Pancreas (tissue), 10 donors: ENCODE results near the gene RHOV. TPM values are rescaled to one million over a fixed set of nuclear protein-coding genes. Genes with fewer than 3 reads are reported as not detected.

ENCODE experiments used
- ATAC-seq, 4 donors: fragments of 200-7000 bp; cut with Tn5 transposase; one replicate each; pipeline versions ENCODE4 v1.8.0 to v1.9.1; 2020; ENCODE audit warnings: mild to moderate bottlenecking in 4 of 4, moderate library complexity in 4 of 4
- DNase-seq, 6 donors: peaks; one replicate each; pipeline ENCODE4 v3.0.0-alpha.2; 2020
- FAIRE-seq: peaks from 2 replicates; lab custom pipeline; 2012; peaks lifted over from hg19 to GRCh38; lab: Jason Lieb, UNC
- H3K27ac ChIP-seq, 4 donors: fragments of 200-600 bp; sonication (generic); 1 replicate in 3 of 4; 2 replicates in 1 of 4; pipeline versions ENCODE4 v1.5.0 to v1.8.0; 2020
- H3K27me3 ChIP-seq, 4 donors: fragments of 200-600 bp; one replicate each; pipeline ENCODE4 v1.8.0; 2021
- H3K36me3 ChIP-seq, 3 donors: fragments of 200-600 bp; sonication (generic) in 1 of 3; one replicate each; pipeline versions ENCODE4 v1.5.0 to v1.8.0; 2020 to 2021
- H3K4me1 ChIP-seq, 3 donors: fragments of 200-600 bp; one replicate each; pipeline ENCODE4 v1.8.0; 2021
- H3K4me3 ChIP-seq, 4 donors: fragments of 200-600 bp; sonication (generic) in 2 of 4; one replicate each; pipeline versions ENCODE4 v1.5.0 to v1.8.0; 2020 to 2021
- H3K9me3 ChIP-seq, 4 donors: fragments of 200-600 bp; one replicate each; pipeline ENCODE4 v1.8.0; 2021
- WGBS, 2 donors: extraction: QIAGEN DNeasy Blood & Tissue Kit; methylation state at CpG; one replicate each; pipeline ENCODE4 v1.1.7; 2013; 5-methylcytosine and 5-hydroxymethylcytosine counted together
- intact Hi-C, 3 donors: fragments of 100-400 bp; cut with DNase I; formaldehyde crosslinking; loops; one replicate each; pipeline versions ENCODE4 v1.11.1 to v1.14.2; 2022
- polyA plus RNA-seq, 2 donors: library from polyadenylated mRNA; stranded (reverse); fragments of 200-250 nt; gene quantifications; one replicate each; pipeline ENCODE4 v1.2.3, GENCODE V29; 2013
- total RNA-seq, 6 donors: library from RNA; stranded (reverse); fragmentation: NEBNext Ultra II Directional in 4 of 6; extraction: Animal tissue kit (Norgen Biotek cat#: 25700) in 4 of 6; gene quantifications; one replicate each; pipeline versions ENCODE4 v1.2.1 to v1.2.4, GENCODE V29; 2021 to 2023
- TF ChIP-seq, protein P1 (sequence below), 4 donors: fragments of 200-600 bp; sonication (generic) in 3 of 4; IDR thresholded peaks; one replicate each; pipeline versions ENCODE4 v1.5.0 to v1.8.0; 2021; ENCODE audit warnings: antibody characterized with exemption in 4 of 4
- donor health status: healthy with polysubstance abuse.
- donor health status: DM: no; HTN: no; CAD: no; lungs with moderate emphysema.
- donor health status: DM: no; HTN: no; CAD: no.
- donor health status: control.
- donor health status: control.
- donor health status: Bipolar disorder and iron deficiency.
- donor health status: DM: yes; HTN: yes; CAD: no.
- donor health status: DM: no; HTN: no; CAD: no.
- donor health status: DM: no; HTN: no; CAD: no.
- donor health status: DM: yes; HTN: yes; CAD: no.

RHOV gene
- total and polyA plus RNA-seq, 8 donors: 3.5 to 19.8 (median 10.9) TPM

DNA sequence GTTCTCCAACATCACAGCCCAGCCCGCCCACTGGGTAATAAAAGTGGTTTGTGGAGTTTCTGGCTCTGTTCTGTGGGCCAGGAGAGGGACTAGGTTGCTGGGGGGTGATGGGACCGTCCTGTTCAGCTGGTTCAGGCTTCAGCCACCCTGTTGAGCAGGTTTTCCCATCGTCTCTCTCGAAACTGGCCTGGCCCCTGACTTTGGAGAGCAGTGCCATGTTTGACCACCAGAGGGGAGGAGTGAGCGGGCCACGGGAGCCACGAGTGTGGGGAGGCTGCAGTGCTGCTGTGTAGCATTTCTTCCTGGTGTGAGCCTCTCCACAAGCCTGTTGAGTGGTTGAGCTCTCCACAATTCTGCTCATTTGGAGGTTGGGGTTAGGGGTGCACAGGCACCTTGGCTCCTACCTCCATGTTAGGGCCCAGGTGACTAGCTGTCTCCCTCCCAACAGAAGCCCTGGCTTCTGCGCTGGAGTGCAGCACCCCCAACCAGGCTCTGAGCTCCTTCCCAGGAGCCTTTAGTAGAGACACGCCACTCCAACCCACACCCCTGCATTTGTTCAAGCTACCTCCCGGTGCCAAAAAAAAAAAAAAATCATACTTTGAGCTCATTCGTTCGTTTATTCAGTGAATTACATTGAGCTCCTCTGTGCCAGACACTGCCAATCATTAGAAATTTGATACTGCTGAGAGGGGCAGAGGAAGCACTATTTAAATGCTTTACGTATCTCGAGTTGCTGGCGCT lies 16.3 kb downstream of the RHOV start:
- Histone ChIP-seq H3K4me3 (no peak overlapping the region), H3K27ac (peak overlapping the region in 3 of 4 donors; percentile 18 to 62 (median 55)), H3K27me3 (no peaks in the 10 kb centered on the region), H3K36me3 (peaks cover 0 to 42% (median 19%) of the 10 kb centered on the region in 3 donors), H3K9me3 (no peaks in the 10 kb centered on the region), H3K4me1 (peaks cover 6 to 28% (median 8%) of the 10 kb centered on the region in 3 donors)
- intact Hi-C loops: loop anchor here in 1 of 3 donors (5.0 kb wide), 1 partner anchor 35 kb away; the partner anchor contains the start of gene VPS18
- ATAC-seq: peak; percentile 83 to 91 (median 89)
- DNase-seq: peak; percentile 77 to 94 (median 90)
- no peak for FAIRE-seq
- TF ChIP-seq, protein P1, sequence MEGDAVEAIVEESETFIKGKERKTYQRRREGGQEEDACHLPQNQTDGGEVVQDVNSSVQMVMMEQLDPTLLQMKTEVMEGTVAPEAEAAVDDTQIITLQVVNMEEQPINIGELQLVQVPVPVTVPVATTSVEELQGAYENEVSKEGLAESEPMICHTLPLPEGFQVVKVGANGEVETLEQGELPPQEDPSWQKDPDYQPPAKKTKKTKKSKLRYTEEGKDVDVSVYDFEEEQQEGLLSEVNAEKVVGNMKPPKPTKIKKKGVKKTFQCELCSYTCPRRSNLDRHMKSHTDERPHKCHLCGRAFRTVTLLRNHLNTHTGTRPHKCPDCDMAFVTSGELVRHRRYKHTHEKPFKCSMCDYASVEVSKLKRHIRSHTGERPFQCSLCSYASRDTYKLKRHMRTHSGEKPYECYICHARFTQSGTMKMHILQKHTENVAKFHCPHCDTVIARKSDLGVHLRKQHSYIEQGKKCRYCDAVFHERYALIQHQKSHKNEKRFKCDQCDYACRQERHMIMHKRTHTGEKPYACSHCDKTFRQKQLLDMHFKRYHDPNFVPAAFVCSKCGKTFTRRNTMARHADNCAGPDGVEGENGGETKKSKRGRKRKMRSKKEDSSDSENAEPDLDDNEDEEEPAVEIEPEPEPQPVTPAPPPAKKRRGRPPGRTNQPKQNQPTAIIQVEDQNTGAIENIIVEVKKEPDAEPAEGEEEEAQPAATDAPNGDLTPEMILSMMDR (IDR thresholded peaks at IDR 0.05): peak; percentile 93 to 98 (median 94)
- WGBS, 2 donors: 16 to 19% methylated on average over 15 of the region's 15 CpGs

DNA sequence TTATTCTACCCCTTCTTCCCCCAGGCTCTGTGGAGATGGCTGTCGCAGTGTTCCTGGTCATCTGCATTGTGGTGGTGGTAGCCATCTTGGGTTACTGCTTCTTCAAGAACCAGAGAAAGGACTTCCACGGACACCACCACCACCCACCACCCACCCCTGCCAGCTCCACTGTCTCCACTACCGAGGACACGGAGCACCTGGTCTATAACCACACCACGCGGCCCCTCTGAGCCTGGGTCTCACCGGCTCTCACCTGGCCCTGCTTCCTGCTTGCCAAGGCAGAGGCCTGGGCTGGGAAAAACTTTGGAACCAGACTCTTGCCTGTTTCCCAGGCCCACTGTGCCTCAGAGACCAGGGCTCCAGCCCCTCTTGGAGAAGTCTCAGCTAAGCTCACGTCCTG lies 17.3 kb downstream of the RHOV start:
- no peaks in the 10 kb centered on the region for H3K27me3 ChIP-seq
- 65 to 68% methylated on average over 8 of the region's 8 CpGs for WGBS, 2 donors
- intact Hi-C loops: loop anchor here in 1 of 3 donors (5.0 kb wide), 1 partner anchor 36 kb away; the partner anchor contains the start of gene VPS18
- no peak overlapping the region for H3K4me3 ChIP-seq
- H3K36me3 ChIP-seq: peaks cover 0 to 42% (median 19%) of the 10 kb centered on the region in 3 donors
- peaks cover 6 to 20% (median 8%) of the 10 kb centered on the region in 3 donors for H3K4me1 ChIP-seq
- TF ChIP-seq, protein P1 (IDR thresholded peaks at IDR 0.05): no peak
- H3K9me3 ChIP-seq: no peaks in the 10 kb centered on the region
- FAIRE-seq: no peak
- H3K27ac ChIP-seq: peak overlapping the region in 3 of 4 donors; percentile 18 to 62 (median 43)
- no peak for ATAC-seq
- peak in 1 of 6 donors; percentile 49 for DNase-seq

DNA sequence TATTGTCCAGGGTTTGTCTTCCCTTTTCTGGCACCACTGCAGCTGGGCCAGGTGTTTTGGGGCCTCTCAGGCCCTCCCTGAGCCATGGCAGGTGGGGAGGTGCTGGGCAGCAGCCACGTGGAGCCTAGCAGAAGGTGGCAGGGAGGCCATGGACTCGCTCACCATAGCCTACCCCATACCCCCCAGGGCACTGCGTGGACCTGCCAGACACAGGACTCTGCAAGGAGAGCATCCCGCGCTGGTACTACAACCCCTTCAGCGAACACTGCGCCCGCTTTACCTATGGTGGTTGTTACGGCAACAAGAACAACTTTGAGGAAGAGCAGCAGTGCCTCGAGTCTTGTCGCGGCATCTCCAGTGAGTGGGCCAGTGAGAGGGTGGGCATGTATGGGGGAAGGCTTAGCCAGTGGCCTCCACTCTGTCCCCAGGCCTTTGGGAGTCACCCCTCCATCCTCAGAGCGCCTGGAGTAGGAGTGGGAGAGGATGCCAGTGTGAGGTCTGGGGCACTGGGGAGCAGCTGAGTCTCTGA lies 18.3 kb downstream of the RHOV start:
- Histone ChIP-seq H3K9me3 (no peaks in the 10 kb centered on the region), H3K27ac (no peak overlapping the region), H3K4me1 (peaks cover 6 to 20% (median 8%) of the 10 kb centered on the region in 3 donors), H3K4me3 (no peak overlapping the region), H3K27me3 (no peaks in the 10 kb centered on the region), H3K36me3 (peaks cover 0 to 43% (median 19%) of the 10 kb centered on the region in 3 donors)
- TF ChIP-seq, protein P1 (IDR thresholded peaks at IDR 0.05): no peak
- DNase-seq (peak in 1 of 6 donors; percentile 42), FAIRE-seq (no peak), ATAC-seq (no peak)
- intact Hi-C loops: loop anchor here in 1 of 3 donors (5.0 kb wide), 1 partner anchor 37 kb away; the partner anchor contains the start of gene VPS18
- WGBS, 2 donors: 84 to 86% methylated on average over 13 of the region's 13 CpGs

DNA sequence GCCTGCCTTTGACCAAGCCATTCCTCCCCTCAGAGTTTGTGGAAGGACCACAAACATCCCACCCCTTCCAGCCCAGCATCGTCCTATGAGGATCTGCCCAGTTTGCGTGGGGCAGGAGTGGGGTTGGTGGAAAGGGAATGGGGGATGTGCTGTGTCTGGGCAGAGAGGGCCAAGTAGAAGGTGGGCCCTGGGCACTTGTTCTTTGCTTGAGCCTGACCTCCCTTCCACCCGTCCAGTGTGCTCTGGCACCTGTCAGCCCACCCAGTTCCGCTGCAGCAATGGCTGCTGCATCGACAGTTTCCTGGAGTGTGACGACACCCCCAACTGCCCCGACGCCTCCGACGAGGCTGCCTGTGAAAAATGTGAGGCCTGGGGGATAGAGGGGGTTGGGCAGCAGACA lies 19.9 kb downstream of the RHOV start:
- ATAC-seq (no peak), FAIRE-seq (no peak), DNase-seq (peak in 1 of 6 donors; percentile 45)
- WGBS, 2 donors: 78 to 83% methylated on average over 10 of the region's 10 CpGs
- TF ChIP-seq, protein P1 (IDR thresholded peaks at IDR 0.05): no peak
- peaks cover 1 to 18% (median 8%) of the 10 kb centered on the region in 3 donors for H3K4me1 ChIP-seq
- intact Hi-C loops: no loop called here
- H3K27me3 ChIP-seq: no peaks in the 10 kb centered on the region
- H3K27ac ChIP-seq: no peak overlapping the region
- H3K36me3 ChIP-seq: peaks cover 0 to 48% (median 19%) of the 10 kb centered on the region in 3 donors
- no peak overlapping the region for H3K4me3 ChIP-seq
- no peaks in the 10 kb centered on the region for H3K9me3 ChIP-seq
